PC-3 (cell line): Measurements from ENCODE around the gene DCLRE1A. TPM values are rescaled to one million over a fixed set of nuclear protein-coding genes. Genes with fewer than 3 reads are reported as not detected.
A peak's percentile ranks its signal among the peaks of the same experiment; 100 is the strongest.

Experiments used
- ATAC-seq: fragments of 200-7000 bp; cut with Tn5 transposase; 2 replicates; pipeline ENCODE4 v1.9.1; 2020; ENCODE audit warnings: mild to moderate bottlenecking, moderate library complexity
- BruUV-seq: library from RNA; stranded (reverse); fragments of 400-500 nt; replicated peaks from 2 replicates; lab custom pipeline; 2021; lab: Mats Ljungman, UMichigan
- CTCF ChIA-PET: fragments of 300-600 bp; sonication (Branson Sonifier 250); formaldehyde crosslinking; loops from one replicate; lab custom pipeline; 2022; ENCODE audit warnings: antibody characterized with exemption; lab: Charles Lee
- POLR2A ChIA-PET: fragments of 300-600 bp; sonication (Branson Sonifier 250); formaldehyde crosslinking; loops from one replicate; lab custom pipeline; 2022; ENCODE audit warnings: antibody characterized with exemption; ENCODE audit not compliant: unreplicated experiment; lab: Charles Lee
- DNase-seq: peaks from one replicate; pipeline ENCODE4 v3.0.0-alpha.2; 2015
- H2AFZ ChIP-seq: fragments of 300-600 bp; sonication (generic); 2 replicates; pipeline ENCODE4 v1.6.0; 2016; ENCODE audit warnings: antibody characterized with exemption, low read length
- H3F3A ChIP-seq: fragments of 300-600 bp; sonication (generic); one replicate; pipeline ENCODE4 v1.6.0; 2017; ENCODE audit warnings: antibody characterized with exemption, low read length, control low read depth, mild to moderate bottlenecking; ENCODE audit not compliant: unreplicated experiment
- H3K27ac ChIP-seq: fragments of 300-600 bp; sonication (generic); 2 replicates; pipeline ENCODE4 v1.5.1; 2016; ENCODE audit warnings: mild to moderate bottlenecking, low read length
- H3K27me3 ChIP-seq: fragments of 300-600 bp; sonication (generic); 2 replicates; pipeline ENCODE4 v1.6.1; 2016; ENCODE audit warnings: low read length, mixed read lengths
- H3K36me3 ChIP-seq: fragments of 300-600 bp; sonication (generic); 2 replicates; pipeline ENCODE4 v1.6.1; 2016; ENCODE audit warnings: low read depth, mixed run types, low read length, mixed read lengths
- H3K4me1 ChIP-seq: fragments of 300-600 bp; sonication (generic); 2 replicates; pipeline ENCODE4 v1.5.1; 2016; ENCODE audit warnings: low read length; ENCODE audit not compliant: insufficient read depth
- H3K4me2 ChIP-seq: fragments of 300-600 bp; sonication (generic); 2 replicates; pipeline ENCODE4 v1.6.0; 2016; ENCODE audit warnings: low read length
- H3K4me3 ChIP-seq: fragments of 300-600 bp; sonication (generic); 2 replicates; pipeline ENCODE4 v1.5.1; 2016; ENCODE audit warnings: mild to moderate bottlenecking, low read length, mixed read lengths
- H3K79me2 ChIP-seq: fragments of 300-600 bp; sonication (generic); 2 replicates; pipeline ENCODE4 v1.6.1; 2017; ENCODE audit warnings: low read length, mixed read lengths
- H3K9ac ChIP-seq: fragments of 300-600 bp; sonication (generic); 2 replicates; pipeline ENCODE4 v1.6.0; 2016; ENCODE audit warnings: mild to moderate bottlenecking, low read length
- H3K9me2 ChIP-seq: fragments of 300-600 bp; sonication (generic); replicated peaks from 2 replicates; pipeline ENCODE4 v1.6.1; 2016; ENCODE audit warnings: mixed run types, low read length, mixed read lengths
- H3K9me3 ChIP-seq: fragments of 300-600 bp; sonication (generic); 2 replicates; pipeline ENCODE4 v1.6.1; 2016; ENCODE audit warnings: low read length, mixed read lengths
- H4K20me1 ChIP-seq: fragments of 300-600 bp; sonication (generic); 2 replicates; pipeline ENCODE4 v1.6.1; 2016; ENCODE audit warnings: low read length, mixed read lengths
- EZH2 ChIP-seq: fragments of 300-600 bp; sonication (generic); IDR thresholded peaks from one replicate; pipeline ENCODE4 v1.6.1; 2017; ENCODE audit warnings: antibody characterized with exemption, mild to moderate bottlenecking, low read length; ENCODE audit not compliant: unreplicated experiment
- EZH2phosphoT487 ChIP-seq: fragments of 300-600 bp; sonication (generic); IDR thresholded peaks from 2 replicates; pipeline ENCODE4 v1.6.1; 2018; ENCODE audit warnings: mild to moderate bottlenecking, antibody characterized with exemption, low read length, borderline replicate concordance
- intact Hi-C: fragments of 100-400 bp; cut with micrococcal nuclease; formaldehyde crosslinking; loops from 2 replicates; pipeline ENCODE4 v1.9.0; 2023
- total RNA-seq: library from RNA; depleted of rRNA; stranded (reverse); fragments of >200 nt; gene quantifications from 2 replicates; pipeline ENCODE4 v1.2.3, GENCODE V29; 2014
- TF ChIP-seq, protein P1 (sequence below): fragments of 300-600 bp; sonication (generic); conservative IDR thresholded peaks from 2 replicates; pipeline ENCODE4 v1.5.1; 2017; ENCODE audit warnings: antibody characterized with exemption, low read depth, mild to moderate bottlenecking, low read length

Gene DCLRE1A
- total RNA-seq, 1 experiment from 2014 or later: 5.0 TPM

DNA sequence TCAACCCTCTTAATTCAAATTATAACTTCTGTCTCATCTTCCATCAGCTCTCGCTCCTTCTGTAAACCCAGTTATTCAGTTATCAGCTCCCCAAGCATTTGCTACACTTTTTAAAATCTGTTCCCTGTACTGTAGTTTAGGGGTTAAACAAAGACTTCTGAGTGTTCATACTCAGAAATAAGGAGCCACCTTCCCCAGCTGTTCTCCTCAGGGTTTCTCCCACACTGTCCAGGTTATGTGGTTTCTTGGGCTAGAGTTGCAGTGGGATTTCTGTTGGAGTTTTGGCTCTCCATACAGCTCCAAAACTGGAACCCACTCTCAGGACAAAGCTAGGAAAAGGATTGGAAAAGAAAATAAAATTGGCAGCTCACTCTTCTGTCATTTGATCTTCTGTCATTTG, 21.3 kb upstream of the DCLRE1A start:
- Histone ChIP-seq H3K4me2 (no peak overlapping the region), H3K9me3 (no peaks in the 10 kb centered on the region), H3K27me3 (no peaks in the 10 kb centered on the region), H3K9ac (no peak overlapping the region), H2AFZ (no peak overlapping the region), H3K4me1 (no peaks in the 10 kb centered on the region), H4K20me1 (no peaks in the 10 kb centered on the region), H3K9me2 (no peaks in the 10 kb centered on the region), H3K36me3 (peaks cover 8% of the 10 kb centered on the region; the same call in 1 of the 2 replicates), H3K27ac (no peak overlapping the region), H3K4me3 (no peak overlapping the region), H3F3A (no peaks in the 10 kb centered on the region), H3K79me2 (peaks cover 9% of the 10 kb centered on the region; the same call in 1 of the 2 replicates)
- ATAC-seq (no peak), DNase-seq (no peak)
- ChIA-PET POLR2A (no interaction called here), CTCF (no interaction called here)
- BruUV-seq: no TSS peak
- intact Hi-C loops: no loop called here
- no peak for TF ChIP-seq EZH2phosphoT487
- no peak for TF ChIP-seq EZH2
- TF ChIP-seq, protein P1, sequence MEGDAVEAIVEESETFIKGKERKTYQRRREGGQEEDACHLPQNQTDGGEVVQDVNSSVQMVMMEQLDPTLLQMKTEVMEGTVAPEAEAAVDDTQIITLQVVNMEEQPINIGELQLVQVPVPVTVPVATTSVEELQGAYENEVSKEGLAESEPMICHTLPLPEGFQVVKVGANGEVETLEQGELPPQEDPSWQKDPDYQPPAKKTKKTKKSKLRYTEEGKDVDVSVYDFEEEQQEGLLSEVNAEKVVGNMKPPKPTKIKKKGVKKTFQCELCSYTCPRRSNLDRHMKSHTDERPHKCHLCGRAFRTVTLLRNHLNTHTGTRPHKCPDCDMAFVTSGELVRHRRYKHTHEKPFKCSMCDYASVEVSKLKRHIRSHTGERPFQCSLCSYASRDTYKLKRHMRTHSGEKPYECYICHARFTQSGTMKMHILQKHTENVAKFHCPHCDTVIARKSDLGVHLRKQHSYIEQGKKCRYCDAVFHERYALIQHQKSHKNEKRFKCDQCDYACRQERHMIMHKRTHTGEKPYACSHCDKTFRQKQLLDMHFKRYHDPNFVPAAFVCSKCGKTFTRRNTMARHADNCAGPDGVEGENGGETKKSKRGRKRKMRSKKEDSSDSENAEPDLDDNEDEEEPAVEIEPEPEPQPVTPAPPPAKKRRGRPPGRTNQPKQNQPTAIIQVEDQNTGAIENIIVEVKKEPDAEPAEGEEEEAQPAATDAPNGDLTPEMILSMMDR: no peak

DNA sequence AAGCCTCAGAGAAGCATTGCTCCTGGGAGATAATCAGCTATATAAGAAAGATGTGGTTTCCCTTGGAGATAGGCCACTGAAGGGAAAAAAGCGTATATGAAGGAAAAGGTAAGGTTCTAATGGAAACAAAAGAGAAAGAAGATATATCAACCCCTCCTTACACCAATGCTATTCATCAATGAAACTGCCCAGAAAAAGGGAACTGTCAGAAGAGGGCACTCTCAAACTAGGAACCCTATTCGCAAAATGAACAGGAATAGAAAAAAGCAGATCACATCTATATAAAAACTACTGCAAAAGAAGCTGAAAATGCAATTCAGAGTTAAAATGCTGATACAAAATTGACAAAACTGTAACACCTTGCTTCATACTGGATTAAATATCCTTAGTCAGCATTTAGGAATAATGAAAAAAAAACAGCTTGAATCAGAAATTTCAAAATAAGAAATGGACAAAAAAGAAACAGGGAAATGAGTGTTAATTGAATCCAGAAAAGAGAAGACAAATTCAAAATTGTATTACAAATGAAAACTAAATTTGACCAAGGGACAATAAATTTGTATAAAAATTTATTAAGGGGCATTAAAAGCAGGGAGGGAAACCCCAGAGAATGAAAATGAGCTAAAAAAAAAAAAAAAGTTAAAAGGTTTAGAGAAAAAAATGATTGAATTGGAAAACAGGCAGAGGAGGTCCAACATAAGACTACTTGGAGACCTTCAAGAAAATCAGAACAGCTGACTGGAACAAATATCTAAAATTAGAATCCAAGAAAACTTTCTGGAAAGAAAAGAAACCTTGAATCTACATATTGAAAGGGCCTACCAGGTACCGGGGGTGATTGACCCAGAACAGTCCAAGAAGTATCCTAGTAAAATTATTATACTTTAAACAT, 18.5 kb upstream of the DCLRE1A start:
- Histone ChIP-seq H3K79me2 (peaks cover 14% of the 10 kb centered on the region), H3K9ac (no peak overlapping the region), H3K4me3 (no peak overlapping the region), H3F3A (no peaks in the 10 kb centered on the region), H4K20me1 (no peaks in the 10 kb centered on the region), H3K4me1 (no peaks in the 10 kb centered on the region), H2AFZ (no peak overlapping the region), H3K4me2 (no peak overlapping the region), H3K27me3 (no peaks in the 10 kb centered on the region), H3K27ac (no peak overlapping the region), H3K36me3 (peaks cover 7% of the 10 kb centered on the region; the same call in 1 of the 2 replicates), H3K9me3 (no peaks in the 10 kb centered on the region), H3K9me2 (no peaks in the 10 kb centered on the region)
- TF ChIP-seq, protein P1: peak; percentile 32; the same call in 1 of the 2 replicates
- no peak for TF ChIP-seq EZH2phosphoT487
- no peak for ATAC-seq
- BruUV-seq: no TSS peak
- intact Hi-C loops: no loop called here
- ChIA-PET POLR2A (no interaction called here), CTCF (interaction anchor here (0.6 kb wide), 1 partner anchor 227 kb away, joined by 6 read pairs; no protein-coding TSS in a partner anchor)
- no peak for DNase-seq

DNA sequence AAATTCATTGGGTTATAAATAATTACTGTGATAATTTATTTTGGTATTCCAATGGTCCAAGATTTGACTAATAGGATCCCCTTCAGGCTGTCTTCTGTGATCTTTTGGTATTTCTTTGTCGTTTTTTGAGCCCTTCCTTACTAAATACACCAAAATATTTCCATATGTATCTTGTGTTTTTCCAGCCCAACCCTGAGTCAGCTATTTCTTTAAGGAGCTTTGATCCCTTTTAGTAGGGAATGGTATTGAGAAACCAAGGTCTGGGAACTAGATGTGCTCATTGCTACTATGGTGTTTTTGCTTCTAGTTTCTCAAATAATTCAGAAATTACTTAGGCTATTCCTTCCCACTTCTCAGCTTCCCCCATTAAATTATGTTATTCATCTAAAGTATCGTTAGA, 15.9 kb upstream of the DCLRE1A start:
- Histone ChIP-seq H3K27ac (no peak overlapping the region), H3K9ac (no peak overlapping the region), H3K27me3 (no peaks in the 10 kb centered on the region), H3K9me2 (no peaks in the 10 kb centered on the region), H3K79me2 (peaks cover 12% of the 10 kb centered on the region), H3K4me1 (no peaks in the 10 kb centered on the region), H3K9me3 (no peaks in the 10 kb centered on the region), H3K4me2 (no peak overlapping the region), H3K4me3 (no peak overlapping the region), H3K36me3 (peaks cover 5% of the 10 kb centered on the region; the same call in 1 of the 2 replicates), H2AFZ (no peak overlapping the region), H4K20me1 (no peaks in the 10 kb centered on the region), H3F3A (no peaks in the 10 kb centered on the region)
- CTCF ChIA-PET: no interaction called here
- no peak for DNase-seq
- POLR2A ChIA-PET: no interaction called here
- ATAC-seq: no peak
- no TSS peak for BruUV-seq
- TF ChIP-seq EZH2phosphoT487 (no peak), EZH2 (no peak)
- TF ChIP-seq, protein P1: no peak
- intact Hi-C loops: no loop called here
